ENCODE data around the gene HES4. TPM values are rescaled to one million over a fixed set of nuclear protein-coding genes. Genes with fewer than 3 reads are reported as not detected.
A peak's percentile ranks its signal among the peaks of the same experiment; 100 is the strongest.

Gene HES4
- total and polyA plus RNA-seq, 4 donors, result 3.6 to 82.3 (median 39.4) TPM

DNA sequence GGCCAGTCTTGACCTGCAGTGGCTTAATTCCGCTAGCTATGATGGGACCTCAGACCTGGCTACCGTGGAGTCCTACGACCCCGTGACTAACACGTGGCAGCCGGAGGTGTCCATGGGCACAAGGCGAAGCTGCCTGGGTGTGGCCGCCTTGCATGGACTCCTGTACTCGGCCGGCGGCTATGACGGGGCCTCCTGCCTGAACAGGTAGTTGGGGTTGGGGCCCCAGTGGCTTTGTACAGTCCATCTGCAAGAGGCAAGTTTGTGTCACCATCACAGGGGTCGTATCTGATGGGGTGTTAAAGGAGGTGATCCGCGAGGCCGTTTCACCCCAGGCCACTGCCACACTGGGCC lies 36.6 kb downstream of the HES4 start:
- Histone ChIP-seq H3K27ac (ENCODE audit: low read depth in 1 of 2, low read length in 2 of 2) (no peak overlapping the region), H3K9me3 (ENCODE audit: control insufficient read depth, low read length) (no peaks in the 10 kb centered on the region), H3K36me3 (ENCODE audit: control insufficient read depth in 1 of 2, insufficient read depth in 2 of 2, low read length in 1 of 2) (no peaks in the 10 kb centered on the region), H3K27me3 (ENCODE audit: control insufficient read depth in 1 of 2, insufficient read depth in 2 of 2, low read length in 1 of 2) (no peaks in the 10 kb centered on the region), H3K4me3 (ENCODE audit: low read length in 2 of 2) (no peak overlapping the region), H3K4me1 (ENCODE audit: control insufficient read depth in 1 of 2, insufficient read depth in 2 of 2, low read length in 2 of 2) (no peaks in the 10 kb centered on the region)
- DNase-seq, result no peak
- intact Hi-C loops (cut with DNase I), result no loop called here
- 91 to 94% methylated on average over 16 of the region's 16 CpGs for WGBS, 2 donors
- ATAC-seq (ENCODE audit: low FRiP score), result no peak

DNA sequence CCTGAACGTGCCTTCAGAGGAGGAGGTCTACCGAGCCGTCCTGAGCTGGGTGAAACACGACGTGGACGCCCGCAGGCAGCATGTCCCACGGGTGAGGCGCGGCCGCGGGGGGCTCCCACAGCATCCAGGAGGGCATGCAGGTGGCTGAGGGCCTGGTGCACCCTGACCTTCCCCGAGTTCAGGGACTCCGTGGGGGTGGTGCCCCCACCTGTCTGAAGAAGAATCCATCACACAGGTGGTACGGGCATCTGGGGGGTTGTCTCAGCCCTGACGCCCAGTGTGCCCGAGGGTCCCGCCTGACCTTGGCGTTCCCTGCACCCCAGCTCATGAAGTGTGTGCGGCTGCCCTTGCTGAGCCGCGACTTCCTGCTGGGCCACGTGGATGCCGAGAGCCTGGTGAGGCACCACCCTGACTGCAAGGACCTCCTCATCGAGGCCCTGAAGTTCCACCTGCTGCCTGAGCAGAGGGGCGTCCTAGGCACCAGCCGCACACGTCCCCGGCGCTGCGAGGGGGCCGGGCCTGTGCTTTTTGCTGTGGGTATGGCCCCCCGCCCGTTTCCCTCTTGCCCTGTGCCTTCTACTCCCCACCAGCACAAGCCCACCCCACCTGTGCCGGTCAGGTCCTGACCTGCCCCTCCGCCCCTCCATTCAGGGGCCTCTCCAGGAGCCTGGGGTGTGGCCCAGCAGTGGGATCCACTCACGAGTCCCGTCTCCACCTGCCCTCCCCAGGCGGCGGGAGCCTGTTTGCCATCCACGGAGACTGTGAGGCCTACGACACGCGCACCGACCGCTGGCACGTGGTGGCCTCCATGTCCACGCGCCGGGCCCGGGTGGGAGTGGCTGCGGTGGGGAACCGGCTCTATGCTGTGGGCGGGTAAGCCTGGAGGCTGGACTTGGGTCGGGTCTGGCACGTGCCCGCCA lies 37.3 kb downstream of the HES4 start:
- Histone ChIP-seq H3K4me1 (ENCODE audit: control insufficient read depth in 1 of 2, insufficient read depth in 2 of 2, low read length in 2 of 2) (no peaks in the 10 kb centered on the region), H3K9me3 (ENCODE audit: control insufficient read depth, low read length) (no peaks in the 10 kb centered on the region), H3K27ac (ENCODE audit: low read depth in 1 of 2, low read length in 2 of 2) (no peak overlapping the region), H3K36me3 (ENCODE audit: control insufficient read depth in 1 of 2, insufficient read depth in 2 of 2, low read length in 1 of 2) (no peaks in the 10 kb centered on the region), H3K4me3 (ENCODE audit: low read length in 2 of 2) (no peak overlapping the region), H3K27me3 (ENCODE audit: control insufficient read depth in 1 of 2, insufficient read depth in 2 of 2, low read length in 1 of 2) (no peaks in the 10 kb centered on the region)
- no peak for ATAC-seq (ENCODE audit: low FRiP score)
- WGBS, 2 donors, result 96 to 97% methylated on average over 57 of the region's 57 CpGs
- no peak for DNase-seq
- intact Hi-C loops (cut with DNase I), result no loop called here

DNA sequence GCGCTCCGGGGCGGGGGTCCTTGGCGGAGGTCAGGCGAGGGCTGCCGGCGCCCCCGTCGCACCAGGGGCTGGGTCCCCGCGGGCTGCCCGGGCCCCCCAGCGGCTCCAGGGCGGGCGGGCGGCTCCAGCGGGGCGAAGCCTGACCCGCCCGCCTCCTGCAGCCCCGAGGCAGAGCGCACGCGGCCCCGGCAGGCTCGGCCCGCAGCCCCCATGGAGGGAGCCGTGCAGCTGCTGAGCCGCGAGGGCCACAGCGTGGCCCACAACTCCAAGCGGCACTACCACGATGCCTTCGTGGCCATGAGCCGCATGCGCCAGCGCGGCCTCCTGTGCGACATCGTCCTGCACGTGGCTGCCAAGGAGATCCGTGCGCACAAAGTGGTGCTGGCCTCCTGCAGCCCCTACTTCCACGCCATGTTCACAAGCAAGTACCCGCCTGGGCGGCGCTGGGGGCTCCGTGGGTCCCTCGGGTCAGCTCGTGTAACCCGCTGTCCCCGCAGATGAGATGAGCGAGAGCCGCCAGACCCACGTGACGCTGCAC lies 38.7 kb downstream of the HES4 start:
- H3K4me1 ChIP-seq (ENCODE audit: control insufficient read depth in 1 of 2, insufficient read depth in 2 of 2, low read length in 2 of 2), result no peaks in the 10 kb centered on the region
- DNase-seq (no peak), ATAC-seq (ENCODE audit: low FRiP score) (no peak)
- no peaks in the 10 kb centered on the region for H3K27me3 ChIP-seq (ENCODE audit: control insufficient read depth in 1 of 2, insufficient read depth in 2 of 2, low read length in 1 of 2)
- H3K36me3 ChIP-seq (ENCODE audit: control insufficient read depth in 1 of 2, insufficient read depth in 2 of 2, low read length in 1 of 2), result no peaks in the 10 kb centered on the region
- H3K9me3 ChIP-seq (ENCODE audit: control insufficient read depth, low read length), result no peaks in the 10 kb centered on the region
- 36 to 39% methylated on average over 48 to 56 of the region's 56 CpGs for WGBS, 2 donors
- intact Hi-C loops (cut with DNase I), result no loop called here
- no peak overlapping the region for H3K27ac ChIP-seq (ENCODE audit: low read depth in 1 of 2, low read length in 2 of 2)
- peak overlapping the region; percentile 83 to 86 for H3K4me3 ChIP-seq (ENCODE audit: low read length in 2 of 2)

DNA sequence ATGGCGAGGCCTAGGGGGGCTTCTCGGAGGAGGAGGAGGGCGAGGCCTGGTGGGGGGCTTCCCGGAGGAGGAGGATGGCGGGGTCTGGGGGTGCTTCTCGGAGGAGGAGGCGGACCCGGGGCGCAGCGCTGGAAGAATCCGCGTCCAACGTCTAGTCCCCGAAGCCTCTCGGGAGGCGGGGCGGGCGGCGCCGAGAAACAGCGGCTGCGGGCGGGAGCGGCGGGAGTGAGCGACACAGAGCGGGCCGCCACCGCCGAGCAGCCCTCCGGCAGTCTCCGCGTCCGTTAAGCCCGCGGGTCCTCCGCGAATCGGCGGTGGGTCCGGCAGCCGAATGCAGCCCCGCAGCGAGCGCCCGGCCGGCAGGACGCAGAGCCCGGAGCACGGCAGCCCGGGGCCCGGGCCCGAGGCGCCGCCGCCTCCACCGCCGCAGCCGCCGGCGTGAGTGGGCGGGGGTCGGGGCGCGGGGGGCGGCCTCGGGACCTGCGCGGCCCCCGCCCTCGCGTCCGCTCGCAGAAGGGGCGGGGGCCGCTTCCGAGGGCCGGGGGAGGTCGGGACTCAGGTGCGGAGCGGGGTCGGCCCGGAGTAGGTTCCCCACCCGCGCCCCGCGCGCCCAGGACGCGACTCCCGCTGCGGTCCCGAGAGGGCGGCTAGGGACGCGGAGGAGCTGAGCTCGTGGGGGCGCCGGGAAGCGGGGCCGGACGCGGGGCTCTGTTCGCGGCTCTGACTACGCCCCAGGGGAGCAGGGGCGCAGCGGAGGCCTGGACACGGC lies 39.4 kb downstream of the HES4 start, which contains the start of gene KLHL17:
Gene KLHL17, plus strand, starts transcription at position 222 of the 769 bp plus-strand sequence. Its CDS starts 110 bp downstream, at position 332.
- Histone ChIP-seq H3K4me1 (ENCODE audit: control insufficient read depth in 1 of 2, insufficient read depth in 2 of 2, low read length in 2 of 2) (no peaks in the 10 kb centered on the region), H3K27ac (ENCODE audit: low read depth in 1 of 2, low read length in 2 of 2) (no peak within 1 kb of the TSS), H3K9me3 (ENCODE audit: control insufficient read depth, low read length) (no peaks in the 10 kb centered on the region), H3K4me3 (ENCODE audit: low read length in 2 of 2) (peak within 1 kb of the TSS; percentile 83 to 86), H3K27me3 (ENCODE audit: control insufficient read depth in 1 of 2, insufficient read depth in 2 of 2, low read length in 1 of 2) (no peaks in the 10 kb centered on the region), H3K36me3 (ENCODE audit: control insufficient read depth in 1 of 2, insufficient read depth in 2 of 2, low read length in 1 of 2) (no peaks in the 10 kb centered on the region)
- DNase-seq (peak; percentile 86 to 95), ATAC-seq (ENCODE audit: low FRiP score) (peak; percentile 39)
- 1 to 2% methylated on average over 45 to 109 of the region's 109 CpGs for WGBS, 2 donors
- intact Hi-C loops (cut with DNase I), result no loop called here

DNA sequence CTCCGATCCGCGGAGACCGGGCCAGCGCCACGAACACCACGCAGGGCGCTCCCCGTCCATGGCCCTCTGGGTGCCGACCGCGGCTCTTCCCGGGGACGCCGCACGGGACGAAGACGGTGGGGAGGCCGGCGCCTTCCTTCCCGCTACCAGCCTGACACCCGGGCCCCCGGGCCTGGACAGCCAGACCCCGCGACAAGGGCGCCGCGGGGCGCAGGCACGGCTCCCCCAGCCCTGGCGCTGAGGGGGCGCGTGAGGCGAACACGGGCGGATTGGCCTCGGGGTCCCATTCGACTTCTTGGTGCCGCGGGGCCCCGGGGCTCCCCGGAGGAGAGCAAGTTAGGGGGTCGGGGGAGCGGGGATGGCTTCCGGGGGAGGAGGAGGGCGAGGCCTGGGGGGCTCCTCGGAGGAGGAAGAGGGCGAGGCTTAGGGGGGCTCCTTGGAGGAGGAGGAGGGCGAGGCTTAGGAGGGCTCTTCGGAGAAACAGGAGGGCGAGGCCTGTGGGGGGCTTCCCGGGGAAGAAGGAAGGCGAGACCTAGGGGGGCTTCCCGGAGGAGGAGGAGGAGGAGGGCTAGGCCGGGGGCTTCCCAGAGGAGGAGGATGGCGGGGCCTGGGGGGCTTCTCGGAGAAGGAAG lies 40.0 kb downstream of the HES4 start:
- WGBS, 2 donors, result 20 to 27% methylated on average over 26 to 57 of the region's 57 CpGs
- intact Hi-C loops (cut with DNase I), result loop anchor here (5.0 to 10.0 kb wide), 2 partner anchors 55 to 58 kb away; no protein-coding TSS in a partner anchor
- ATAC-seq (ENCODE audit: low FRiP score) (no peak), DNase-seq (no peak)
- H3K27ac ChIP-seq (ENCODE audit: low read depth in 1 of 2, low read length in 2 of 2), result no peak overlapping the region
- H3K4me3 ChIP-seq (ENCODE audit: low read length in 2 of 2), result peak overlapping the region; percentile 83 to 86
- H3K27me3 ChIP-seq (ENCODE audit: control insufficient read depth in 1 of 2, insufficient read depth in 2 of 2, low read length in 1 of 2), result no peaks in the 10 kb centered on the region
- no peaks in the 10 kb centered on the region for H3K4me1 ChIP-seq (ENCODE audit: control insufficient read depth in 1 of 2, insufficient read depth in 2 of 2, low read length in 2 of 2)
- H3K36me3 ChIP-seq (ENCODE audit: control insufficient read depth in 1 of 2, insufficient read depth in 2 of 2, low read length in 1 of 2), result no peaks in the 10 kb centered on the region
- H3K9me3 ChIP-seq (ENCODE audit: control insufficient read depth, low read length), result no peaks in the 10 kb centered on the region

DNA sequence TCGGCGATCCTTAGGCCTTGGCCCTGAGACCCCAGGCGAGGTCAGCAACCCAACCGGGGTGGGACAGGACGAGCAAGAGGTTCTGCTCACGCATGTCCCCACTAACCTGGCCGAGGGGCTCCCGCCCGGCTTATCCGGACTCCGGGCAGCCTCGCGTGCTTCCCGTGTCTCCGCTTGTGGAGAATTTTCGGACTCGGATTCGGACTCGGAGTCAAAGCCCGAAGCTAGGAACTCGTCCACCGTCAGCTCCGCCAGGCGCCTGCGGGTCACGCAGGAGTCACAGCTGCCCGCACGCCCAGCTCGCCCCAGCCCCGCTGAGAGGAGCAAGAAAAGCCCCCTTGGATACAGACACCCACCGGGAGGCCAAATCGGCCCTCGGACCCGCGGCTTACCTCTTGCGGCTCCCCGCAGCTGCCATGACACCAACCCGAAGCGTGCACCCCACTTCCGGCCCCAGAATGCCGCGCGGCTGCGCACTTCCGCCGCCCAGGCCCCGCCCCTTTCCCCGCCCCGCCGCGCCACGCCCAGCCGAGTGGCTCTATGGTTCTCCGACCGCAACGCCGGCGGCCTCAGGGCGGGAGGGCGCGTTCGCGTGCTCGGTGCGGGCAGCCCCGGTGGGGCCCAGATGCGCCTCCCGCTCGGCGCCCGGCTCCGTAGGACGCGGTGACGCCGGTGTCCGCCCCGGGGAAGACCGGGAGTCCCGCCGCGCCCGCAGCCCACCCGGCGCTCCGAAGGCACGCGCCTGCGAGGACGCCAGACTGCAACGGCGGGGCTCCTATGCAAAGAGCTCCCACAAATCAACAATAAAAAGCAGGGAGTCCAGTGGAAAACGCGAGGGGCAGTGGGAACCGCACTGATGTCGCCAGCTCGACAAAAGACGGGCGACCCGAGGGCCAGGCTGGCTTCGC lies 40.8 kb downstream of the HES4 start, which contains the start of gene NOC2L:
Gene NOC2L, minus strand, starts transcription at position 434 of the 908 bp plus-strand sequence. Its CDS starts 16 bp downstream, at position 418.
- no peak within 1 kb of the TSS for H3K27ac ChIP-seq (ENCODE audit: low read depth in 1 of 2, low read length in 2 of 2)
- intact Hi-C loops (cut with DNase I), result loop anchor here (5.0 to 10.0 kb wide), 2 partner anchors 54 to 57 kb away; no protein-coding TSS in a partner anchor
- H3K36me3 ChIP-seq (ENCODE audit: control insufficient read depth in 1 of 2, insufficient read depth in 2 of 2, low read length in 1 of 2), result no peaks in the 10 kb centered on the region
- ATAC-seq (ENCODE audit: low FRiP score) (peak; percentile 96), DNase-seq (peak; percentile 95 to 99)
- H3K4me3 ChIP-seq (ENCODE audit: low read length in 2 of 2), result peak within 1 kb of the TSS; percentile 86 to 90
- H3K4me1 ChIP-seq (ENCODE audit: control insufficient read depth in 1 of 2, insufficient read depth in 2 of 2, low read length in 2 of 2), result no peaks in the 10 kb centered on the region
- no peaks in the 10 kb centered on the region for H3K9me3 ChIP-seq (ENCODE audit: control insufficient read depth, low read length)
- 7% methylated on average over 74 to 101 of the region's 101 CpGs for WGBS, 2 donors
- H3K27me3 ChIP-seq (ENCODE audit: control insufficient read depth in 1 of 2, insufficient read depth in 2 of 2, low read length in 1 of 2), result no peaks in the 10 kb centered on the region

DNA sequence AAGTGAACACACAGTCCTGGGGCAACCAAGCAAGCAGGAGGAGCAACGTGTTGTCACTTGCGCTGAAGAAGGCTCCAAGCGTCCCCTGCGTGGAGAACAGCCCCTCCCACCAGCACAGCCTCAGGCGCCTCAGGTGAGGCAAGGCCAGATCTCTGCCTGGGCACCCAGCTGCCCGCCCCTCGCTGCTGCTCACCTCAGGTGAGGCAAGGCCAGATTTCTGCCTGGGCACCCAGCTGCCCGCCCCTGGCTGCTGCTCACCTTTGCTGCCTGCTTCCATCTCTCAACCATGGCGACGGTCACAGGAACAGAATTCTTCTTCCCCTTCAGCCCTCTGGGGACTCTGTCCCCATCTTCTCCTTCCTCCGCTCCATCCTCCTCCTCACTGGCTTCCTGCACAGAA lies 43.3 kb downstream of the HES4 start:
- Histone ChIP-seq H3K27me3 (ENCODE audit: control insufficient read depth in 1 of 2, insufficient read depth in 2 of 2, low read length in 1 of 2) (no peaks in the 10 kb centered on the region), H3K4me3 (ENCODE audit: low read length in 2 of 2) (no peak overlapping the region), H3K4me1 (ENCODE audit: control insufficient read depth in 1 of 2, insufficient read depth in 2 of 2, low read length in 2 of 2) (no peaks in the 10 kb centered on the region), H3K36me3 (ENCODE audit: control insufficient read depth in 1 of 2, insufficient read depth in 2 of 2, low read length in 1 of 2) (no peaks in the 10 kb centered on the region), H3K27ac (ENCODE audit: low read depth in 1 of 2, low read length in 2 of 2) (no peak overlapping the region), H3K9me3 (ENCODE audit: control insufficient read depth, low read length) (no peaks in the 10 kb centered on the region)
- WGBS, 2 donors, result 92 to 94% methylated on average over 11 of the region's 11 CpGs
- no peak for ATAC-seq (ENCODE audit: low FRiP score)
- DNase-seq, result no peak
- intact Hi-C loops (cut with DNase I), result loop anchor here (5.0 to 10.0 kb wide), 2 partner anchors 52 to 54 kb away; no protein-coding TSS in a partner anchor

Data from aorta (tissue), 5 donors.